GM13976 (cell line): ENCODE results near the gene PODXL2.

Experiments used
- DNase-seq: peaks from one replicate; pipeline ENCODE4 v3.0.0; 2012; ENCODE audit warnings: low spot score
- in situ Hi-C: fragments of 300-500 bp; cut with MboI; formaldehyde crosslinking; loops from one replicate; pipeline ENCODE4 v1.12.0; 2022; ENCODE audit warnings: low sequenced_read_pairs, mixed read lengths, inconsistent platforms; ENCODE audit not compliant: unreplicated experiment
- TF ChIP-seq, protein P1 (sequence below): IDR thresholded peaks from 2 replicates; pipeline ENCODE4 v1.5.1; 2012; ENCODE audit warnings: borderline replicate concordance, mild to moderate bottlenecking; ENCODE audit not compliant: insufficient read depth; ENCODE audit errors: extremely low read depth, missing control alignments, control extremely low read depth

PODXL2 gene

DNA sequence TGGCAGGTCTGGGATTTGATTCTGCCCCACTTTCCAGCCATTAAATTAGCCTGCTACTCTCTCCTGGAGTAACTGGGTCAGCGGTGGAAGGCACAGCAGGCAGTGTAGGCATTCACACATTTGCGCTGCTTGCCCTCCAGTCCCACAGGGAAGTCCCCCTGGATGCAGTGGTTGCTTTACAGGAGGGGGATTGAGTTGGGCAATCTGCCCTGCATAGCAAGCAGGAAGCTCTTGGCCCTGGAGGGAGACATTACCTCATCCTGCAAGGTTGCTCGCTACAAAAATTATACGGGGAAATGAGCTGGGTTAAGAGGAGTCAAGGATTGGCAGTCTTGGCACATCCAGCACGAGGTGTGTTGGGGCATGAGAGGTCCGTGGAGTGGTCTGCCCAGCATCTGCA lies 16.0 kb upstream of the PODXL2 start:
- TF ChIP-seq, protein P1, sequence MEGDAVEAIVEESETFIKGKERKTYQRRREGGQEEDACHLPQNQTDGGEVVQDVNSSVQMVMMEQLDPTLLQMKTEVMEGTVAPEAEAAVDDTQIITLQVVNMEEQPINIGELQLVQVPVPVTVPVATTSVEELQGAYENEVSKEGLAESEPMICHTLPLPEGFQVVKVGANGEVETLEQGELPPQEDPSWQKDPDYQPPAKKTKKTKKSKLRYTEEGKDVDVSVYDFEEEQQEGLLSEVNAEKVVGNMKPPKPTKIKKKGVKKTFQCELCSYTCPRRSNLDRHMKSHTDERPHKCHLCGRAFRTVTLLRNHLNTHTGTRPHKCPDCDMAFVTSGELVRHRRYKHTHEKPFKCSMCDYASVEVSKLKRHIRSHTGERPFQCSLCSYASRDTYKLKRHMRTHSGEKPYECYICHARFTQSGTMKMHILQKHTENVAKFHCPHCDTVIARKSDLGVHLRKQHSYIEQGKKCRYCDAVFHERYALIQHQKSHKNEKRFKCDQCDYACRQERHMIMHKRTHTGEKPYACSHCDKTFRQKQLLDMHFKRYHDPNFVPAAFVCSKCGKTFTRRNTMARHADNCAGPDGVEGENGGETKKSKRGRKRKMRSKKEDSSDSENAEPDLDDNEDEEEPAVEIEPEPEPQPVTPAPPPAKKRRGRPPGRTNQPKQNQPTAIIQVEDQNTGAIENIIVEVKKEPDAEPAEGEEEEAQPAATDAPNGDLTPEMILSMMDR = no peak
- DNase-seq = no peak
- in situ Hi-C loops = no loop called here

DNA sequence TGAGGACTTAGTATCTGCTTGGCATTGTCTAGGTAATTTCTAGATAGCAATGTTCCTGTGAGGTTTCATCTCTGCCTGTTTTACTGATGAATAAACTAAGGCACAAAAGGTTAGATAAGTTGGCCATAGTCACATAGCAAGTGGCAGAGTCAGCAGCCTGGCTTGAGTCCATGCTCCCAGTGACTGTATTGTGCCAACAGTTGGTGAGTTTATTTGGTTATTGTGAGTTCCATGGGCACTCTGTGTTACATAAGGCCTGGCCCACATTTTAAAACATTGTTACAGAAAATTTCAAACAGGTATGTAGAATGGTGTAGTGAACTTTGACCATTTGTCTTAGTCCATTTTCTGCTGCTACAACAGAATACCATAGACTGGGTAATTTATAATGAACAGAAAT lies 15.6 kb upstream of the PODXL2 start:
- TF ChIP-seq, protein P1 = no peak
- in situ Hi-C loops = no loop called here
- DNase-seq = no peak

DNA sequence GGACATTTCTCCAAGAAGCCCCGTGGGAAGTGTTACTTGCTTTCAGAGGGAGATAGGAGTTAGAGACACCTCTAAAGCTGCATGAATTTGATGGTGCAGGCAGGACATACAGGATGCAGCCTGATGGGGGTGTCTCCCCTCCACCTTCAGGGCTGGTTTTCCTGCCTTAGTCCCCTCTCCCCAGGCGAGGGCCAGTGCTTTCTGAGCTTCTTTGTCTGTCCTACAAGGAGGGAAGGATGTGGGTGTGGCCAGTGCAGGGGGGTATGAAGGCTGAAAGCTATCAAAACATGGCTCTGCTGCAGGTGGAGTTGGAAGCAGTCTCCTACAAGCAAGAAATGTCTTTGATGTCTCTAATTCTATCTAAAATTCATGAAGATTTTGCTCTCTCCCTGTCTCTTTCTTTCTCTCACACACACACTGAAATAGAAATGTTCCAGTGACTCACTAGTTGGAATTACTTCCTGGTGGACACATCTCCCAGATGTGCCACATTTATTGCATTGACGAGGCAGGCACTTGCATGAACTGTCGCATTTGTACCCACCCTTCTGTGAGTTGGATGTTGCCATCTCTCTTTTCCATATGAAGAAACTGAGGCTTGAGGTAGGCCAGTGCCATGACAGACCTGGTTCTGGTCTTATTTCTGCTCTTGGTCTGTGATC lies 13.9 kb upstream of the PODXL2 start:
- TF ChIP-seq, protein P1 = no peak
- in situ Hi-C loops = no loop called here
- DNase-seq = no peak

DNA sequence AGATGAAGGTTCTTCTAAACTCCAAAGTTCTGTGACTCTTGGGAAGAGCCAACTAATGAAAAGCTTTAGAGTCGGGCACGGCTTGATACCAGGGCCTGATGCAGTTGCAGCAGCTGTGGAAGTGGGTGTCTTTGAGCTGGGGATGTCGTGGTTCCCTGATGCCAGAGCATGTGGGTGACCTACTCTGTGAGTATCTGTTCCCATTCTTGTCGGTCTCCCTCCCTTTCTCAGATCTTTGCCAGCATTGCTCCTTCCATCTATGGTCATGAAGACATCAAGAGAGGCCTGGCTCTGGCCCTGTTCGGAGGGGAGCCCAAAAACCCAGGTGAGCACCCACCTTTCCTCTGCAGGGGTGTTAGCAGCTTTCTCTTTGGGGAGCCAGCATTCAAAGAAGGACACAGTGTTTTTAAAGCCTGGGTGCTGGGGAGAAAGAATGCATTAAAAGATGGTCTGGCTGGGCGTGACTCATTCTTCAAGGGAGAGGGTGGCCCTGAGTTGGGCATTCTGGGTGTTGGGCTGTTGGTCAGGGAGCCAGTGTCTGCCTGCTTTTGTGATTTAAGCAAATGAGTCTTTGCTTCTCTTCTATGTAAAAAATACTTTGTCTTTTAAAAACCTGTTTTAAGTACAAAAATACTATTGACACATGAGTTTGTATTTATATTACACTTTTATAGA lies 13.2 kb upstream of the PODXL2 start:
- TF ChIP-seq, protein P1 = no peak
- in situ Hi-C loops = no loop called here
- DNase-seq = no peak

DNA sequence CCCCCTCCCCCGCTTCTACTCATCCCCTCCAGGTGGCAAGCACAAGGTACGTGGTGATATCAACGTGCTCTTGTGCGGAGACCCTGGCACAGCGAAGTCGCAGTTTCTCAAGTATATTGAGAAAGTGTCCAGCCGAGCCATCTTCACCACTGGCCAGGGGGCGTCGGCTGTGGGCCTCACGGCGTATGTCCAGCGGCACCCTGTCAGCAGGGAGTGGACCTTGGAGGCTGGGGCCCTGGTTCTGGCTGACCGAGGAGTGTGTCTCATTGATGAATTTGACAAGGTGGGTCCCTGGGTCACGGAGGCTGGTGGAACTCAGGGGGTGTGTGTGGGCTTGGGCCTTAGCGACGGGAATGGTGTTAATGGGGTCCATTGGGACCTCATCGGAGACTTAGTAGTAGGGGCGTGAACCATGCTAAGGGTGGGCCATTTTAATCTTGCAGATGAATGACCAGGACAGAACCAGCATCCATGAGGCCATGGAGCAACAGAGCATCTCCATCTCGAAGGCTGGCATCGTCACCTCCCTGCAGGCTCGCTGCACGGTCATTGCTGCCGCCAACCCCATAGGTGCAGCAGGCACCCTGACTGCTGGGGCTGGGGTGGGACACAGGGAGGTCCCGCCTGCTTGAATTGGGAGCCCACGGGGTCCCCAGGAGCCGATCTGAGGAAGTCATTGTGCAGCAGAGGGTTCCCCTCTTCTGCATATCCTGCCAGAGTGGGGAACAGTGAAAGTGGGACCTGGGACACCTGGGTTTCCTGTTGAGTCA lies 12.0 kb upstream of the PODXL2 start:
- TF ChIP-seq, protein P1 = no peak
- in situ Hi-C loops = no loop called here
- no peak for DNase-seq

DNA sequence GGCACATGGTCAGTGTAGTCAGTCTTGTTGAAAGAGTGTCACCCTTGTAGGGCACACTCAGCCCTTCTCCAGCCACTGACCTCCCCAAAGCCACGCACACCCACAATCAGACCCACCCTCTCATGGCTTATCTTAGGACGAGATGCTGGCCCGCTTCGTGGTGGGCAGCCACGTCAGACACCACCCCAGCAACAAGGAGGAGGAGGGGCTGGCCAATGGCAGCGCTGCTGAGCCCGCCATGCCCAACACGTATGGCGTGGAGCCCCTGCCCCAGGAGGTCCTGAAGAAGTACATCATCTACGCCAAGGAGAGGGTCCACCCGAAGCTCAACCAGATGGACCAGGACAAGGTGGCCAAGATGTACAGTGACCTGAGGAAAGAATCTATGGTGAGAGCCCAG lies 10.1 kb upstream of the PODXL2 start:
- TF ChIP-seq, protein P1 = no peak
- in situ Hi-C loops = no loop called here
- DNase-seq = no peak
